GM18909 (cell line): ENCODE data around the gene SLC38A11.
"Not testable (repeated sequence)": the region's sequence is repeated elsewhere in the genome, so short reads cannot be mapped to it uniquely, and the experiment has no call there.

Source experiments
- ATAC-seq: cut with Tn5 transposase; IDR thresholded peaks from one replicate; pipeline ENCODE4 v1.9.1; 2021; ENCODE audit warnings: mild to moderate bottlenecking; ENCODE audit not compliant: unreplicated experiment, poor library complexity

The SLC38A11 gene, protein sequence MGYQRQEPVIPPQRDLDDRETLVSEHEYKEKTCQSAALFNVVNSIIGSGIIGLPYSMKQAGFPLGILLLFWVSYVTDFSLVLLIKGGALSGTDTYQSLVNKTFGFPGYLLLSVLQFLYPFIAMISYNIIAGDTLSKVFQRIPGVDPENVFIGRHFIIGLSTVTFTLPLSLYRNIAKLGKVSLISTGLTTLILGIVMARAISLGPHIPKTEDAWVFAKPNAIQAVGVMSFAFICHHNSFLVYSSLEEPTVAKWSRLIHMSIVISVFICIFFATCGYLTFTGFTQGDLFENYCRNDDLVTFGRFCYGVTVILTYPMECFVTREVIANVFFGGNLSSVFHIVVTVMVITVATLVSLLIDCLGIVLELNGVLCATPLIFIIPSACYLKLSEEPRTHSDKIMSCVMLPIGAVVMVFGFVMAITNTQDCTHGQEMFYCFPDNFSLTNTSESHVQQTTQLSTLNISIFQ

DNA sequence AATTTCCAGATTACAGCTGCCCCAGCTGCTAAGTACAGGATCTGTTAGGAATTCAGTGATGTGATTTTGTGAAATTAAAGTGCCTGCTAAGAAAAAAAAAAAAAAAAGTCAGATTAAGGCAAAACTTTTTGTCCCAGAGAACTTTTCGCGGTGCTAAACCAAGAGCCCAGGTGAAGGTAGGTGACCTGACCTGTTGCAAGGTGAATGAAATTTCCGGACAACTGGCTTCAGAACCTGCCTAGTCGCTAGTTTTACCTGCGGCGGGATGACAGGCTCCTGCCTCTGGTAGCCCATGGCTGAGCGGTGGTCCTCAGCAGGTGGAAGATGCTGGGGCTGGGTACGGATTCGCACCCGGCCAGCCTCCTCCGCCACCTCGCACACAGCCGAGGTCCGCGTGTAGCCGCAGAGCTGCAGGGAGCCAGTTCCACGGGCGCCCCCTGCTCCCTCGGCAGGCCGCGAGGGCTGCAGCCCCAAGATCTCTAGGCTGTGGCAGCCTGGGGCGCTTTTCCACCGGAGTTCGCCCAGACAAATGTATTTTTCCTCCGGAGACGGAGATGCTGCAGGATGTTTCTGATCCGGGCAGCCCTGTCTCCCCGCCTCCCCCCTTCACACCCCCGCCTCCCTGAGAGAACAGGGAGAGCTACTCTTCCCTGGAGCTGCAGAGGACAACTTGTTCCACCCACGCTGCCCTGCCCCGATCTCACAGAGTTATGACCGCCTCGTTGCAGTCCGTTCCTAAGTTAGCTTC is at the start of gene SLC38A11:
Gene SLC38A11 (minus strand): TSS at position 572 of the 748 bp plus-strand sequence. CDS start 278 bp downstream, at position 294.
- no peak for ATAC-seq

DNA sequence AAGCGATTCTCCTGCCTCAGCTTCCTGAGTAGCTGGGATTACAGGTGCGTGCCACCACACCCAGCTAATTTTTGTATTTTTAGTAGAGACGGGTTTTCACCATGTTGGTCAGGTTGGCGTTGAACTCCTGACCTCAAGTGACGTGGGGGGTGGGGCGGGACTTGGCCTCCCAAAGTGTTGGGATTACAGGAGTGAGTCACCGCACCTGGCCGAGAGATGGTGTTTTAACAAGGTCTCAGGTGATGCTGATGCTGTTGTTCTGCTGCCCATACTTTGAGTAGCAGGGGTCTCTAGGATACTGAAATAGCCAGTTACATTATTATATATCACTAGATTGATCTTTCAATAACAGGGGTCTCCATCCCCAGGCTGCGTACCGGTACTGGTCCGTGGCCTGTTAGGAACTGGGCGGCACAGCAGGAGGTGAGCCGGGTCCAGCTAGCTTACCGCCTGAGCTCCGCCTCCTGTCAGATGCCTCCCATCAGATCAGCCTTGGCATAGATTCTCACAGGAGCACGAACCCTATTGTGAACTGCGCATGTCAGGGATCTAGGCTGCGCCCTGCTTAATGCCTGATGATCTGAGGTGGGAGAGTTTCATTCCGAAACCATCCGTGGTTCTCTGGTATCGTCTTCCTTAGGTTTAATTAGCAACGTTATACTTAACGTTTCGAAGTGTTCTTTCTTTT is 48.3 kb upstream of the SLC38A11 start:
- ATAC-seq, result no peak

DNA sequence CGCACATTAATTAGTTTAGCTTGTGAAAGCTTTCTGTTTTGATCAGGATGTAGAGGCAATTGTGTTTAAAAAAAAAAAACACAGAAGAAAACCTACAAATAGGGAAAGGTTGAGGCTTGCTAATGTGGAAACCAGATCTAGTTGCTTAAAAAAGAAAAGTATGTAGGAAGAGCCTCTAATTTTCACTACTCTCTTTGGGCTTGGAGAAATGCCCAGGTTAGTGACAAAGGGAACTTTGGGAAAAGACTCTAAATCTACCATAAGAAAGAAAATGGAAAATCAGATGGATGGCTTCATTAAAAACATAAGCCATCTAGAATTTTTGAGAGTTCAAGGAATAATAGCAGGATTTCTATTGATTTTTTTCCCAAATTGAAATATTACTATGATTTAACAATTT is 47.3 kb upstream of the SLC38A11 start:
- ATAC-seq, result no peak

DNA sequence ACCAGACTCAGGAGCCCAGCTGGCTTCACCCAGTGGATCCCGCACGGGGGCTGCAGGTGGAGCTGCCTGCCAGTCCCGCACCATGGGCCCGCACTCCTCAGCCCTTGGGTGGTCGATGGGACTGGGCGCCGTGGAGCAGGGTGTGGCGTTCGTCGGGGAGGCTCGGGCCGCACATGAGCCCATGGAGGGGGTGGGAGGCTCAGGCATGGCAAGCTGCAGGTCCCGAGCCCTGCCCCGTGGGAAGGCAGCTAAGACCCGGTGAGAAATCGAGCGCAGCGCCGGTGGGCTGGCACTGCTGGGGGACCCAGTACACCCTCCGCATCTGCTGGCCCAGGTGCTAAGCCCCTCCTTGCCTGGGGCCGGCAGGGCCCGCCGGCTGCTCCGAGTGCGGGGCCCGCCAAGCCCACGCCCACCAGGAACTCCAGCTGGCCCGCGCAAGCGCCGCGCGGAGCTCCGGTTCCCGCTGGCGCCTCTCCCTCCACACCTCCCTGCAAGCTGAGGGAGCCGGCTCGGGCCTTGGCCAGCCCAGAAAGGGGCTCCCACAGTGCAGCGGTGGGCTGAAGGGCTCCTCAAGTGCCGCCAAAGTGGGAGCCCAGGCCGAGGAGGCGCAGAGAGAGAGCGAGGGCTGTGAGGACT is 39.5 kb upstream of the SLC38A11 start:
- ATAC-seq, result not testable (repeated sequence)

DNA sequence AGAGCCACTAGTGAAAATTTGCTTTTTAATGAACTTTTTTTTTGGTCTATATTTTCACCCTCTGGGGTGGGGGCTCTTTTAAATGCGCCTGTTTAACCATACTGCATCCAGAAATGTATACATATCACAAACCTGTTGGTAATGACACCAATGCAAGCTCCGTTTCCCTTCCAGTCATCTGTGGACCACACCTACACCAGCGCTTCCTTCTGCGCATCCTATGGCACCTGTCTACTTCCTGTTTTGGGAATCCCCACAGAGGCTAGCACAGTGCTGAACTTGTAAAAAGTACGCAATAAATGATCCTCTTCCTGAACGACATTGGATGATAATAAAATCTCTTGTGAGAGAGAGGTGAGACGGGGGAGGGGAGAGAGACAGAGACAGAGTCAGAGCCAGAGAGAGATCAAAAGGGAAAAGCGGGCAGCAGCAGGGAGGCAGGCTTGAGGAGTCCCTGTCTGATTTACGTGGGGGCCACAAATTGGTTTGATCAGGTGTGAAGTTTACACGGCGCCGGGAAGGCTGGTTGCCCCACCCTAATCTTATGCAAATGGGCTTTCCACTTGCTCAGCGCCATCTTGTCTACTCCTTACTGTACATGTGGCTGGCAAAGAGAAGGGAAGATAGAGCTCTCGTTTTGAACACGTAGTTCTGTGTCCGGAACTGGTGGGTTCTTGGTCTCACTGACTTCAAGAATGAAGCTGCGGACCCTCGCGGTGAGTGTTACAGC is 38.1 kb upstream of the SLC38A11 start:
- no peak for ATAC-seq

DNA sequence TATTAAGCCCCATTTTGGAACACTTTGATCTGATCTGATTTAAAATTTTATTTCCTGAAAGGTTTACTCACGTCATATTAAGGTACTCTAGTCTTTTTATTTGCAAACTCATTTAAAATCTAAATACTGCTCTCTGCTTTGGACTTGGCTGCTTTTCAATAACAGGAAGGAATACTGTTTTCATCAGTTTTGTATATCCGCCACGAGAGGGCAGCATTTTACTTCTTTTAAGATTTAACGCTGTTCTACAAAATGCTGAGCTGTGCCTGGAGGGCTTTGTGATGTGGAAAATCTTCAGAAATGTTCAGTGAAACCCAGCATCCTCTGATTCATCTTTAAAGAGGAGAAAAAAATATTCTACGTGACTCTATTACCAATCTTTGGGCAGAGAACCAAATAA is 37.5 kb upstream of the SLC38A11 start:
- peak; percentile 51 for ATAC-seq

DNA sequence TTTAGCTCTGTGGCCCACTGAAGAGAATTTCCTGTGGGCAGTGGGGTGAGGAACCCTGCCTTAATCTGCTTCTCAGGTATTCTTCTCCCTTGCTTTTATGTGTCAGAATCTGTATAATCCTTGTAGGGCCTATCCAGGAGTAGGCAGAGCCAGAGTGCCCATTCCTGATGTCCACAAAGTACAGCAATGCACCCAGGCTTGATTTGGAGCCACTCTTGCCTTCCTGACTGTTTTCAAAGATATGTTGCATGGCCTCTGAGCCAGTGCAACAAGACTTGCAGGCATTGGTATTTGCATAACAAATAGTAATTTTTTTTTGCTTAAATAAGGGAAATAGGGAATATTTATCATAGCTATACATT is 36.7 kb upstream of the SLC38A11 start:
- peak; percentile 35 for ATAC-seq

DNA sequence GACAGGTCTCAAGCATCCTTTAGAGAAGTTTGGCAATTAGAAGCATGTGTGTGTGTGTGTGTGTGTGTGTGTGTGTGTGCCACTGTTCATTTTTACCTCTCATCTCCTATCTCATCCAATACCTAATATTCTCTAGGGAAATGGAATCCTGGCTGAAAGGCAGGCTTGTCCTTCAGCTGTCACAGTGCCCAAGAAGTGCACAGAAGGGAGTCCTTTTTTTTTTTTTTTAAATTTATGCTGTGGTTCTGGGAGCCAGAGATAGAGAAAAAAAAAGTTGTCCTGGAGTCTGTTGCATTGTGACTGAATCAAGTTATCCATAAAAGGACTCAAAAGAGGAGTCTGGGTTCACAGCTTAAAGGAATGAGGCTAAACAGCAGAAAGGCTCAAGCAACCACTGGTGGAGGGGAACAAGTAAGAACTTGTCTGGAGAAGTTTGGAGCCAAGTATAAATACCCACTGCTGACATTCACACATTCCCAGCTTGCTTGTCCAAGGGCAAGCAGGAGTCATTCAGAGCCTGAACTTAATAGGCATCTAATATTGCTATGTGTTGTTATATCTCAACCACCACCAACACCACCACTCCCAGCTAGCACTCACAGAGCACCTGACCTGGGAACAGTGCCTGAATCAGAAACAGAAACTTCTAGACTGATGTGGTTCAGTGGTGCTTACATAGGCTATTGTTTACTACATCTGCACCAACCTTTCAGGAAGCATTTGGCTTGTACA is 36.2 kb upstream of the SLC38A11 start:
- peak; percentile 82 for ATAC-seq

DNA sequence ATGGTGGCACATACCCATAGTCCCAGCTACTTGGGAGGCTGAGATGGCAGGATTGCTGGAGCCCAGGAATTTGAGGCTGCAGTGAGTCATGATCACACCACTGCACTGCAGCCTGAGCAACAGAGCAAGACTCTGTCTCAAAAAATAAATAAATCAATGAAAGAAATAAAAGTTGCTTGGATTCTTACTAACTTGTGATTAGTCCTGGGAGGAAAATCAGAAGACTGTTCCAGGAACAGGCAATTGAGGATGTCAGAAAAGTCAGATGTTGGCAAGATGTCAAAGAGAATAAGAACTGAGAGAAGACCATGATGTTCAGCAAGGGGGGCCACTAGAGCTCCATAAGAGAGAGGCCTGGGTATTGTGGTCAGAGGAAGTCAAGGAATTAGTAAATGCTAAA is 35.6 kb upstream of the SLC38A11 start:
- not testable (repeated sequence) for ATAC-seq

DNA sequence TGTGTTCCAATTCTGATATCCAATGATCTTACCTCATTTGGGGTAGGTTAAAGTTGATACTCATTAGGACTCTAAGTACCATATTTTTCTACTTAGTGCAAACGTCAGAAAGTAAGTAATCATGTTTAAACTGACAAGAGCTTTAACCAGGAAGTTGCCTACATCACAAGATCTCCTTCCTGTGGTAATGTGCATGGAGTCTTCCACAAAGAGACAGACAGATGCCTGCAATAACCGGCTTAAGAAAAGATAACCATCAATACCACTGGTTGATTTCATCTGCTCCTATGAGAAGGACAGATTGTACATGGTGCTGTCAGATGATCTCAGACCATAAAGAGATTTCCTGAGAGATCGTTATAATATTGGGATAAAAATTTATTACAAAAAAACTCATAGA is 33.5 kb upstream of the SLC38A11 start:
- ATAC-seq, result not testable (repeated sequence)

DNA sequence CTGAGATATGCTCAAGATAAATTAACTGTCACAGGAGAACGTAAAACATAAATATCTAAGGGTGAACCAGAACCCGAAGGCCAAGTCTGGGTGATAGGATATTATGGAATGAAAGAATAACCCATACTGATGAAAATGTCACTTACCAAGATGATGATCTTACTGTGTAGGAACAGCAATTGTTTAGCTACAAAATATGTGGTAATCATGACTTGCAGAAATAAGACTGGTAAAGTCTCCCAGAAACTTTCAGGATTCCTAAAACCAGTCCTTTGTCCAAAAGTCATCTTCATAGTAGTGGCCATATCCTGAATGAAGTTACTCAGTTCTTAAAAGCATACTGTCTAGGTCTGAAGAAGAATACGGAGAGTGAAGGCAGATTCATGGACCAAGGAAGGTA is 30.7 kb upstream of the SLC38A11 start:
- not testable (repeated sequence) for ATAC-seq

DNA sequence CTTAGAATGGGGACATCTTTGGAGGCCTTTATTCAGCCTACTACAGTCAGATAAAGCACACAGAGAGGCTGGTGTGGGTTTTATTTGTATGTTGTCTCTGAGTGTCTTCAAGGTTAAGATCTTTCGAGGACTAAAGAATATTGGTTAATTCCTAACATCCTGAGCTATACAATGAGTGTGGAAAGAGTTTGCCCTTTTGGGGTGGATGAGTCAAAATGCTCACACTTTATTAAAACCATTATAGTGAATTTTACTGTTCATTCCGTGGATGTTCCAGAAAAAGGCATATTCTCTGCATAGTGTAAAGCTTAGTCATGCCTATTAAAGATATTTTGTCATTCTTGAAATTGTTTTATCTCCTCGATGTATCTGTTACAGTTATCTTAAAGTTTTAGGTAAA is 29.1 kb upstream of the SLC38A11 start:
- ATAC-seq, result no peak

DNA sequence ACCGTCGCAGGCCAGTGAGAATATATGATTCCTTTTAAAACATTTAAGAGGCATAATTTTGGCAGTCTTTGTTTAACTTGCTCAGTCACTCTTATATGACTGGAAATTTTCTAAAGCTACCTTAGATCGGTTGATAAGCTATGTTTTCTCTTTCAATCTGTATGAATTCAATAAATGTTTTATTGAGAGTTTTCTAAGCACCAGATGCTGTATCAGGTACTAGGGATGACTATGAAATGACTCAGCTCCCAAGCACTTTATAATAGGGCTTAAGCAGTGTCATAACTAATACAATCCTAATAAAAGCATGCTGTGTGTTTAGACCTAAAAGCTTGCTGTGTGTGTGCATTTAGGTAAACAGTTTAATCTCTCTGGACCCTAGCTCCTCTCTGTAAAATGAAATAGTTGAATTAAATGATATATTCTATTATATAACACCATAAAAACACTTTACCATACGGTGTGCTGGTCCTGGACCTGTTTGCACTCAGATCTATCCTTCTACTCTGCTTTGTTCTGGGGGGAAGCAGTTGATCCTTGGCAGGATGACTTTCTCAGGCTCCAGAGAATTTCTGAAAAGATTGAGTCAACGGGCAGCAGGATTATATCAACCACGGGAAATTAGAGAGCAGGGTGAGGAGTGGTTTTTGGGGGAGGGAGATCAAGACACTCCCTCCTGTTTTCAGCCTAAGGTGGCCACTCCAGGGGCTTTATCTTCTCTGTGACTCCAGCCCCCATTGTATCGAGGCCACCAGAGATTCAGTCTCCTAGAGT is 26.1 kb upstream of the SLC38A11 start:
- ATAC-seq, result no peak

DNA sequence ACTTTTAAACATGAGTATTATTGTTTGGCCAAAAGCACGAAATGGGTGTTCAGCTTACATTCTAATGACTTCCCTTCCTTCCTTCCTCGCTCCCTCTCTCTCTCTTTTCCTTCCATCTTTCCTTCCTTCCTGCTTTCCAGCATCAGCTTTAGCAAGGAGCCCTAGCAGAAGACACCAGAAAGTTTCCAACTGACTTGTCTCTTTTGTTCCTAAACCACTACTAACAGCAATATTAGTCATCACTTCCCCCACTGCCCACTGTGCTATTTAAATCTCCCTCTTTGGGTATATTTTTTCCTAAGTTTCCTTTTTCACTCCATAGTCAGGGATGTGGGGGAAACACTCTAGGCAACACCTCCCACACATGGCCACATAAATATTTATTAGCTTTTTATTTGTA is 25.4 kb upstream of the SLC38A11 start:
- not testable (repeated sequence) for ATAC-seq

DNA sequence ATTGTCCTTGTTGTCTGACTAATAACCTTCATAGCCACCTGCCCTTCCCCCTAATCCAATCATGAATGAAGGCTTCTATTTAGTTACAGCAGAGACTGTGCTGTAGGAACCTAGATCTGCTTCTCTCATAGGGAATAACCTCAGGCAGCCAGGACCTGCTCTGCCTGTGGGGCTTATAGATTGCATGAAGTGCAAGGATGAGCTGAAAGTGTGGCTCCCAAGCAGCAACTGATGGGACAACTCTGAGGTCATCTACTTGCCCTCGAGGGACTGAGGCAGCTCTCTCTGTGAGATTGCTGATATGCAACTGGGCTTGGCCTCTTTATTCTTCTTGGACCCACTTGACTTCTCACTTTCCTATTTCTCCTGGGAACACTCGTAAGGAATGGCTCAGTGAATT is 23.8 kb upstream of the SLC38A11 start:
- ATAC-seq, result no peak

DNA sequence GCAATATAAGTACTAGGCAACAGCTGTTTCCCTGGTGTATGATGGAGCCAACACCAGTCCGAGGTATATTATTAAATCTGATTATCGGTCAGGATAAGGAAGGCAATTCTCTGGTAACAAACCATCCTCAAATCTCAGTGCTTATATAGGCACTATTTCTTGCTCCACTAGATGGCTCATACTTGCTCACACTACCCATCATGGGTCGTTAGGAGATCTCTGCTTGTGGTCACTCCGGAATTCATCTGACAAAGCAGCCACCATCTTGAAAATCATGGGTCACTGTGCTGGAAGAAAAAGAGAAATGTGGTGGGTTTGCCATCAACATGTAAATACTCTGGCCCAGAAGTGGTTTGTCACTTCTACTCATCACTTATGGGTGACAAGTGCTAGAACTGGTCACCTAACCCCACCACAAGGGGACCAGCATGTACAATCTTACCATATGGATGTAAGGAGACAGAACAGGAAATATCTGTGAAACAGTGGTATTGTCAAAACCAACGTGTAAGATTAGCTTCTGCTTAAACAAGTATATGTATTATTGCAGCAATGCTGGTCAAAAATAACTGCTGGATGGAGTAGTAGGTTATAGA is 21.6 kb upstream of the SLC38A11 start:
- ATAC-seq, result not testable (repeated sequence)

DNA sequence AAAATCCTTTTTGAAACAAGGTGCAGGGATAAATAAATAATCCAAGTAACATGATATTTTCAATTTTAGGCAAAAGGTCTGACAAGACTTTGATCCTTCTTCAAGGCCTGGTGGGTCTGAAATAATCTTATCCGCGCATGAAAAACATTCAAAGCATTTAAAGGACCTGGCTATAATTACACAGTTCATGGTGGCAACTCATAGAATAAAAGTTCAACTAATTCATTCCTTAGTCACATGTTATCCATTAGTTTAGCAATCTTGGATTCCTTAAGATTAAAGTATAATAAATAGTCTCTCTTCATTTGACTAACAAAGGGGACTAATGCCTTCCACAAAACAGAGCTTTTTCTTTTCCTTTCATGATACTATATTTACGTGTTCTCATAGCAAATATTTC is 21.0 kb upstream of the SLC38A11 start:
- ATAC-seq, result no peak

DNA sequence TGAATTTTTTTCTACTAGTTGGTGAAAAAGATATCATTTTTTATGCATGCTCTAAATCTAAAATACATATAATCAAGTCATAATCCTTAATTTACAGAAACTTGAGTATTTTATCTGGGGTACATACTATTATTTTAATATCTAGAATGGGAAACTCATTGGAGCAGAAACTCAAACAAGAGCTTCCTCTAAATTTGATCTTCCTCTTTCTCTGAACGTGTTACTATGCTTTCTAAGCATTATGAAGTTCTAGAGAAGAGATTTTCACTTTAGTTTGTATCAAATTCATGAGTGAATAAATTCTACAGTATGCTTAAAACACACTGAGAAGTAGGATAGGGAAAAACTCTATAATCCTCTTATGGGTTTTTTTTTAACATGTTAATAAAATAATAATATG is 20.6 kb upstream of the SLC38A11 start:
- ATAC-seq, result no peak
